ENCODE results near the gene RCE1.

RCE1 gene

DNA sequence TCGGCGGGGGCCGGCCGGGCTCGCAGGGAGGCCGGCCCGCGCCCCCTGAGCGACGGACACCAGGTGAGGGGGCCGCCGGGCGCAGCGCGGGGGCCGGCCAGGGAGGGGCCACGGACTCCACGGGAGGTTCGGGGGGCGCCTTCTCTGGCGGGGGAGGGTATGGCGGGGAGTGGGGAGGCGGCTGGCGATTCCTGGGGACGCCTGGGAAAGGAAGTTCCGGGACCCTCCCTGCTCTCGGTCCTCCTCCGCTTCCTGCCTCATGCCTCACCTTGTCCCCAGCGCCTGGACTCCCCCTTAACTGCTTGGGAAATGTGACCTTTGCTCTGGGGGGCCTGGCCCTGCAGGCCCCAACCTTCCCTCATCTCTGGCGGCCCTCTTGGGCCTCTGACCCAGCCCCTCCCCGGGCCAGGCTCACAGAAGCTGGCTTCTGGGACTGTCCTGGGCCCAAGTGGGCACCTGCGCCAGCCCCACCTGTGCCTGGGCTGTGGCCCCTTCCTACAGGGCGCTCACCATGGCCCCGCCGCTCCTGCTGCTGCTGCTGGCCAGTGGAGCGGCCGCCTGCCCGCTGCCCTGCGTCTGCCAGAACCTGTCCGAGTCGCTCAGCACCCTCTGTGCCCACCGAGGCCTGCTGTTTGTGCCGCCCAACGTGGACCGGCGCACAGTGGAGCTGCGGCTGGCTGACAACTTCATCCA is 14.1 kb downstream of the RCE1 start:
- no peak for DNase-seq (ENCODE audit: low read depth in 2 of 2)

DNA sequence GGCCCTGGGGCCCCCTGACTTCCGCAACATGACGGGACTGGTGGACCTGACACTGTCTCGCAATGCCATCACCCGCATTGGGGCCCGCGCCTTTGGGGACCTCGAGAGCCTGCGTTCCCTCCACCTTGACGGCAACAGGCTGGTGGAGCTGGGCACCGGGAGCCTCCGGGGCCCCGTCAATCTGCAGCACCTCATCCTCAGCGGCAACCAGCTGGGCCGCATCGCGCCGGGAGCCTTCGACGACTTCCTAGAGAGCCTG is 14.6 kb downstream of the RCE1 start:
- no peak for DNase-seq (ENCODE audit: low read depth in 2 of 2)

DNA sequence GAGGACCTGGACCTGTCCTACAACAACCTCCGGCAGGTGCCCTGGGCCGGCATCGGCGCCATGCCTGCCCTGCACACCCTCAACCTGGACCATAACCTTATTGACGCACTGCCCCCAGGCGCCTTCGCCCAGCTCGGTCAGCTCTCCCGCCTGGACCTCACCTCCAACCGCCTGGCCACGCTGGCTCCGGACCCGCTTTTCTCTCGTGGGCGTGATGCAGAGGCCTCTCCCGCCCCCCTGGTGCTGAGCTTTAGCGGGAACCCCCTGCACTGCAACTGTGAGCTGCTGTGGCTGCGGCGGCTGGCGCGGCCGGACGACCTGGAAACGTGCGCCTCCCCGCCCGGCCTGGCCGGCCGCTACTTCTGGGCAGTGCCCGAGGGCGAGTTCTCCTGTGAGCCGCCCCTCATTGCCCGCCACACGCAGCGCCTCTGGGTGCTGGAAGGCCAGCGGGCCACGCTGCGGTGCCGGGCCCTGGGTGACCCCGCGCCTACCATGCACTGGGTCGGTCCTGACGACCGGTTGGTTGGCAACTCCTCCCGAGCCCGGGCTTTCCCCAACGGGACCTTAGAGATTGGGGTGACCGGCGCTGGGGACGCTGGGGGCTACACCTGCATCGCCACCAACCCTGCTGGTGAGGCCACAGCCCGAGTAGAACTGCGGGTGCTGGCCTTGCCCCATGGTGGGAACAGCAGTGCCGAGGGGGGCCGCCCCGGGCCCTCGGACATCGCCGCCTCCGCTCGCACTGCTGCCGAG is 15.1 kb downstream of the RCE1 start:
- DNase-seq (ENCODE audit: low read depth in 2 of 2), result no peak

DNA sequence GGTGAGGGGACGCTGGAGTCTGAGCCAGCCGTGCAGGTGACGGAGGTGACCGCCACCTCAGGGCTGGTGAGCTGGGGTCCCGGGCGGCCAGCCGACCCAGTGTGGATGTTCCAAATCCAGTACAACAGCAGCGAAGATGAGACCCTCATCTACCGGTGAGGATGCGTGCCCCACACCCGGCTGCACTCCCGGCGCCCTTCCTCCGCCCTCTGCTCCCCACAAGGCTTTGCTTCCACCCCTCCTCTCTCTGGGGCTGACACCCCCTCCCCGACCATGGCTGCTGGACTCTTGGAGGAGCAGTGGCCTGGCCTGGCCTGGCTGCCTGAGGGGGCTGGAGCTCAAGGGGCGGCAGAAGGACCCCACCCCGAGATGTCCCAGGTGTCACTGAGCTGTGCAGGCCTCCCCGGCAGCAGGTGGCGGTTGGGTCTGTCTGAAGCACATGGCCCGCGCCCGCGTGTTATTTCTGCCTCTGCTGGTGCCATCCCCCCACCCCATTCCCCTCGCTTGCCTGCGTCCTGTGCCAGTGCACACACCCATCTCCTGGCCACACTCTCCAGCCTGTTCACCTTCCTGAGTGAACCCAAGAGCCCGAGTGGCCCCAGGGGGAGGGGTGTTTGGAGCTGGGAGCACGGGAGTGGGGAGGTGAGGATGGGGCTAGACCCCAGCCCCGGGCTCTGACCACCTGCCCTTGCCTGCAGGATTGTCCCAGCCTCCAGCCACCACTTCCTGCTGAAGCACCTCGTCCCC is 15.9 kb downstream of the RCE1 start:
- no peak for DNase-seq (ENCODE audit: low read depth in 2 of 2)

DNA sequence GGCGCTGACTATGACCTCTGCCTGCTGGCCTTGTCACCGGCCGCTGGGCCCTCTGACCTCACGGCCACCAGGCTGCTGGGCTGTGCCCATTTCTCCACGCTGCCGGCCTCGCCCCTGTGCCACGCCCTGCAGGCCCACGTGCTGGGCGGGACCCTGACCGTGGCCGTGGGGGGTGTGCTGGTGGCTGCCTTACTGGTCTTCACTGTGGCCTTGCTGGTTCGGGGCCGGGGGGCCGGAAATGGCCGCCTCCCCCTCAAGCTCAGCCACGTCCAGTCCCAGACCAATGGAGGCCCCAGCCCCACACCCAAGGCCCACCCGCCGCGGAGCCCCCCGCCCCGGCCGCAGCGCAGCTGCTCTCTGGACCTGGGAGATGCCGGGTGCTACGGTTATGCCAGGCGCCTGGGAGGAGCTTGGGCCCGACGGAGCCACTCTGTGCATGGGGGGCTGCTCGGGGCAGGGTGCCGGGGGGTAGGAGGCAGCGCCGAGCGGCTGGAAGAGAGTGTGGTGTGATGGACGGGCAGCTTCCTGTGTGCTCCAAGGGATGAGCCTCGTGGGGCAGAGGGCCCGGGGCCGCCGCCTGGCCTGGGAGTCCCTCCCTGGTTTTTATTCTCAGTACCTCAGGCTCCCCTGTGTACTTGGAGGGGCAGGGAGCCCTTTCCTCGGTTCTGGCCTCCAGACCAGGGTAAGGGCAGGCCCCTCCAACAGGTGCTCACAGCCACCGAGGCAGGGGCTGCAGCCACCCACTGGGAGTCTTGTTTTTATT is 16.6 kb downstream of the RCE1 start:
- no peak for DNase-seq (ENCODE audit: low read depth in 2 of 2)

DNA sequence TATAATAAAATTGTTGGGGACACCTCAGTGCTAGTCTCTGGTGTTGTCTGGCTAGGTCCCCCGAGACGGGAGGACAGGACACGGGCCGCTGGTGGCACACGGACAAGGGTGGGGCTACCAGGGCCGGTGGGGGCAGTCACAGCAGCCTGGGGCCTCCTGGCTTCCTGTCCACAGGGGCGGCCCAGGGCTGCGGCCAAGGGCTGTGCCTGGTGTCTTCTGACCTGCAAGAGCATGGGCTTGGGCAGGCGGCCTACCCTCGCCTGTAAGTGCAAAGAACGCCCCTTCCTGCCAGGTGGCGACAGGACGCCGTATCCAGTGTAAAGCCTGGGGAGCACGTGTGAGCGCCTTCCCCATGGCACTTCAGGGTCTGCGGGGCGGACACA is 17.2 kb downstream of the RCE1 start:
- no peak for DNase-seq (ENCODE audit: low read depth in 2 of 2)

DNA sequence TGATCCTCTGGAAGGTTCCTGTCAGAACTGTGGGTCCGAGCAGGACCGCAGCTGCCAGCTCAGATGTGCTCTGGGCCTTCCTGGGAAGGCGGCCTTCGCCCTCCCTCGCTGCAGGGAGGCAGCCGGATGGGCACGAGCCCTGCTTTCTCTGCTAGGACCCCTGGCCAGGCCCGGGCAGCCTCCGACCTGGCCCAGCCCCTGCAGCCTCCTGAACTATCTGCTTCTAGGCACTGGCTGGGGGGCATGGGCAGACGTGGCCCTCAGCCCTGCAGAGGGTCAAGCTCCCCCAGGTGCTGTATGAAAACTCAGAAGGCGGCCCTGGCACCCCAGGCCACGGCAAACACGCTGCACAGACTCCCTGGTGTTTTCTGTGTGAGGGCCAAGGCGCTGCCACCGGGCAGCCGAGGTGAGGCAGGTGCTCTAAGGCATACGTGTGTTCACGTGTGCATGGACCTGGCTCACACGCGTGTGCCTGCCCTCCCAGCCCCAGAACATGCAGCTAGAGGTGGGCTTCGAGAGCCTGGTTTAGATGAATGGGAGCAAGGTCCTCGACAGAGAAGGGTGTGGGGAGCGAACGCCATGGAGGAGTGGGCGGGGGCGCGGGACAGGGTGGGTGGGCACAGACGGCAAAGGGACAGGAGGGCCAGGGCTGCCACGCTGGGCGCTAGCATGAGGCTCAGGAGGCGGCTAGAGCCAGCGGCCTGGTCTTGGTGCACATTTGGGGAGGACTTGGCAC is 18.0 kb downstream of the RCE1 start:
- DNase-seq (ENCODE audit: low read depth in 2 of 2), result no peak

DNA sequence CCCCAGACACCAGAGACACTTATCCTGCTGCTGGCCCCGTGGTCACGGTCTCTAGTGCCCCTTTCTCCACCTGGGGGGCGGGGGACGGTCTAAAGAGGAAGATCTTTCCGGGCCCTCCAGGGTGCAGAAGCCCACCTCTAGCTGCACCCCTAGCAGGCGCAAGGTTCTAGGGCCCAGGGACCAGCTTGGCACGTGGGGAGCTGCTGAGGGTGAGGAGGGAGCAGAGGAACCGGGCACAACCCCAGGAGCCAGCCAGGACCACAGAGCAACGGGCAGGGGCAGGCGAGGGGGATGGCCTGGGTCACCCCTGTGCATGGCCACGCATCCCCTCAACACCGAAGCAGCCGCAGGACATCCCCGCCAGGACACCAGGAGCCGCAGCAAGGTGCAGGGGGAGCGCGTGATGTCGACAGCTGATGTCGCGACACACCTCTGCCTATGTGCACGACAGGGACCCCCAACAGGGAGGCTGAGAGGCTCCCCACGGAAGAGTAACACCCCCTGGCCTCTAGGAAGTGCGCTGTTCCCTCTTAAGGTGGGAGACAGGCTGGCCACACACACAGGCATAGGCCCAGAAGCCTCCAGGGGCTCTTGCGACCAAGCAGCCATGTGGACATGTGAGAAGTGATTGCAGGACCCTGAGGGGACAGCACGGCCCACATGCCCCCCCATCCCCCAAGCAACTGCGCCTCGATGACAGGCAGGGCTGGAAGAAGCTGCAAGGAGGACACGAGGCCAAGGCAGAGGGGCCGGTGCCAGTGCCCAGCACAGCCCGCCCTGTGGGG is 18.7 kb downstream of the RCE1 start:
- DNase-seq (ENCODE audit: low read depth in 2 of 2), result no peak

DNA sequence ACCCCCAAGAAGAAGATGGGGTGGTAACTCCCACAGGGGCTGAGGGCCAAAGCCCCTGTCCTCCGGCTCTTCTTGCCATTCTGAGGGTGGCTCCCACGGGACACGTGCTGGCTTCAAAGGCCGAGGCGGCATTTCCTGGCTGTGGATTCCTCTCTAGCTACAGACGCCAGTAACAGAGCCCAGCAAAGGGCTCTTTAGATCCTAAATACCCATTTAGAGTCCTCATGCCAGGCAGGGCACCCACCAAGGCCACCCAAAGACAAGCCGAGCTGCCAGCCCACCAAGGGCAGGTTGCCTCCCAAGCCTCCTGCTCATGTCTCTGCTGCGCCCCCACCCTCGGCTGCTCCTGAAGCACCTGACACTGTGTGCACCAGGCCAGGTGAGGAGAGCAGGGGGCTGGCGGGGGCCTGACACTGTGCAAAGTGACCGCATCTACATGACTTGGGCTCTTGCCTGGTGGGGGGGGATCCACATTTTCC is 19.4 kb downstream of the RCE1 start:
- DNase-seq (ENCODE audit: low read depth in 2 of 2), result no peak

DNA sequence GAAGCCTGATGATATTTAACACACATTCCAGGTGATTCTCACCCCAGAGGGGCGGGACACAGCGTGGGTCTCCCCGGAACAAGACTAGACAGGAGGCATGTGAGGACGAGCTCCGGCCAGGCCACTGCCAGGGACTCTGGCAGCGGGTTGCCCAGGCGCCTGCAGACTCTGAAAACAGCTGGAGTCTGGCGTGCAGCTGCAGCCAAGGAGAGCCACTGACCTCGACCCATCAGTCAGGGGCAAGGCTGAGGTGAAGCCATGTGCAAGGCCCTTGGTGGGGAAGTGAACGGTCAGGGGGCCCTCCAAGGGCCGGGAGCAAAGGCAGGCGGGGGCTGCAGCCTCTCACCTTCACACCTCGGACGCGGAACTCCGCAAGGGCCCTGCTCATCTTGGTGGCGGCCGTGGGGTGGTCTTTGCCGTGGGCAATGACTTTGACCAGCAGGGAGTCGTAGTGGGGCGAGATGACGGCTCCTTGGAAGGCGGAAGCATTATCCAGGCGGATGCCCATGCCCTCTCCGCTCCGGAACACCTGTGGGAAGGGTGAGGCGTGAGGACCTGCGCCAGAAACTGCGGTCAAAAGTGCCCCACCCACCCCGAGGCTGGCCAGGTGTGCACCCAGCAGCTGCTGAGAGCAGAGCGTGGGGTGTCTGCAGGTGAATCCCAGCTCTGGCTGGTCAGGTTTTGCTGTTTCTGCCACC is 20.3 kb downstream of the RCE1 start:
- DNase-seq (ENCODE audit: low read depth in 2 of 2), result no peak

DNA sequence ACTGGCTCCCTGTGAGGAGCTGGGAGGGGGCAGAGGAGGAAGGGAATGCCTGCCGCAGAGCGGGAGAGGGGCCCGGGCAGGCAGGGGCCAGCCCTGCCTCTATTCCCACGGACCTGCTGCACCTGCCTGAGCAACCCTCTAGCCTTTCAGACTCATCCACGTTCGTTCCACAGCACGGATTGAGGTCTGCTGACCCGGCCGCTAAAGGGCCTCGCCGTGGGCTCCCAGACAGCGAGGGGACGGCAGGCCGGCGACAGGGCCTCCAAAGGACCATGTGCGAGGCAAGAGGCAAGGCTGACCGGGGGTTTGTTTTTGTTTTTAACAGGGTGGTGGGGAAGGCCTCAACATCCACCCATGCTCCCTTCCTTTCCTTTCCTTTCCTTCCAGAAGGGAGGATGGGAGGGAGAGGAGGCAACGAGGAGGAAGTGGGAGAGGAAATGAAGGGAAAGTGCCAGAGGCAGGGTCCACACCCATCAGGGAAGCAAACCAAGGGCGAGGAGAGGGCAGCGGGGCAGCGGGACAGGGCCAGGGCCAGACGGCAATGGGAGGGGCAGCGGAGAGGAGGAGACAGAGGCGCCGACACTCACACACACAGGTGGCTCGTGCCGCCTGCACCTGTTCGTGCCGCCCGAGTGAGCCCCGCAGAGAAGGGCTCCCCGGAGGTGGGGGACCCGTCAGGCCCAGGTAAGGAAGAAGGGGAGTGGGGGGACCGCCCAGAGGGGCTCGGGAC is 21.1 kb downstream of the RCE1 start:
- no peak for DNase-seq (ENCODE audit: low read depth in 2 of 2)

DNA sequence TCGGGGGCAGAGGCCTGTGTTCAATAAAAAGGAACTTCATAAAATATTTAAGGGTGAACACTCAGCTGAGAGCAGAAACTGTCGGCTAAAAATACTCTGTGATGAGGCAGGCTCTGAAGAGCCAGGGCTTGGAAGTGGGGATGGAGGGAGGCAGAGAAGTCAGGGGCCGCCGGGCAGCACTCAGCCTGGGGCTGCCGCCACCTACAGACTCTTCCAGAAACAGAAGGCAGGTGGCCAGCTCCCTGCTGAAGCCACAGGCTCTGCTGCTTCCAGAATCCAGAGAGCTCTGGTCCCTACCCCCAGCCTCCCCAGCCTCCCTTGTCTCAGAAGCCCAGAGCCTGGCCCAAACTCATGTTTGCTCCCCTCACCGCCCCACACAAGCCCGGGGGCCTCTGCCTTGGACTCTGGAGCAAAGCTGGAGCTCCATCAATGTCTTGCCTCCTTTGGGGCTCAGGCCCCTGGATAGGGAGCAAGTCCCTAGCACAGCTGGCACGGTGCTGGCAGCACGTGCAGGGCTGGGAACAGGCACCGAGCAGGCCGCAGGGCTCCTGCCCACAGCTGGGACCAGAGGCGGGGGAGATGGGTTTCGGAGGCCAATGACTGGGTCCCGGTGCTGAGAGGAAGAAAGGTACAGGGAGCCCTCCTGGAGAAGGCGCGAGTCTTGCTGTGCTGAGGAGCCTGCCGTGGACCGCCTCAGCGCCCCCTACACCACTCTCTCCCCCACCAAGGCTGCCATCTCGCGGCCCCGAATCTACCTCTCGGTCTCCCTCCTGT is 21.9 kb downstream of the RCE1 start:
- no peak for DNase-seq (ENCODE audit: low read depth in 2 of 2)

DNA sequence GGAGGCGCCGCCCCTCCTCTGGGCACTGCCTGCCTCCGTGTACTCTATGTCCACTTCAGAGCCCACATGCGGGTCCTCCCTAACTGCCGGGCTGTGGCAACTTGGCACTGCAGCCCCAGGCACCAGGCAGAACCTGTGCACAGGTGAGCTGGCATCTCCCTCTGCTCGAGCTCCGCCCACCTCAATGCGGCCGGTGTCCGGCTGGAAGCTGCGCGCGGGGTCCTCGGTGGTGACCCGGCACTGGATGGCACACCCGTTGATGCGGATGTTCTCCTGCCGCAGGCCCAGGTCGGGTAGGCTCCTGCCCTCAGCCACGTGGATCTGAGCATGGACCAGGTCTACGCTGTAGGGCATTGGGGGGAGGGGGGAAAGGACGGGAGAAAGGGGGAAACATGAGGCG is 22.8 kb downstream of the RCE1 start:
- DNase-seq (ENCODE audit: low read depth in 2 of 2), result no peak

DNA sequence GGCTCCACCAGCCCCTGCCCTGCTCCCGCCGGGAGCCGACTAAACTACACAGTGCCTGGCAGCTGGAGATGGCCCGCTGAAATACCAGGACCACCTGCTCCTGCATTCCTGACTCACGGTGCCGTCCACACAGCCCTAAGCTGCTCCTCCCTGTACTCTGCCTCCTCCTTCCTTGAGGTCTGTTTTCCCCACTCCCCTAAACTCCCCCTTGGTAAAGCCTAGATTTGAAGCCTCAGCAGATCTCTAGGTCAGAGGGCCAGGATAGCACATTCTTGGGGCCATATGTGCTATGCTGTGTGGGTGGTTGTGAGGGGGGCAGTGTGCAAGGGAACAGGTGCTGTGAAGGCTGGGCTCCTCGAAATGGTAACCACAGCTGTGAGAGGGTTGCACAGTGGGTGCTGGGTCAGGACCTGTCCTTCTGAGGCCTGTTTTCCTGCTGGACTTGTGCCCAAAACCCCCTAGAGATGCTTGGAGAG is 23.3 kb downstream of the RCE1 start:
- DNase-seq (ENCODE audit: low read depth in 2 of 2), result no peak

DNA sequence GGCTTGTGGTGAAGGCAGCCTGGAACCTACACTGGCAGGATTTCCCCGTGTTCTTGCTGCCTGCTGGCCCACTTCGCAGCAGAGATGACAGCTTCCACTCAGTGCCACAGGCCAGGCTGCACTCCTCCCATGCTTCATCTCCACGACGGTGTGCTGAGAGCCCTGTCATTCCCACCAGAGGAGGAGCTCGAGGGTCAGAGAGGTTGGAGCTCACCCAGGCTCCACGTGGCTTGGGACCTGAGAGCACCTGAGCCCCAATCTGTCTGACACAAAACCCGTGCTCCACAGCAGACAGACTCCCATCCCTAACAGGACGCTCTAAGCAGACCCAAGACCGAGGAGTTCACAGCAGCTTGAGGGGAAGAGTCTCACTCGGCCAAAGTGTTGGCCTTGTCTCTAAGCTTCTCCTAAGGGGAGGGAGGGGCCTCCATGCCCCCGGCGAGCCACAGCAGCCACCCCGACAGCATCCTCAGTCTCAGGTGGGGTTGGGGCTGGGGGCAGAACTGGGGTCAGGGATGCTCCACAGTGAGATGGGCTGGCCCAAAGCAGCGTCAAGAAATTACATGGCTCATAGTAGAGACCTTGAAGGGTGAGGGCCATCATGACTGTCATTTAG is 24.3 kb downstream of the RCE1 start:
- no peak for DNase-seq (ENCODE audit: low read depth in 2 of 2)

DNA sequence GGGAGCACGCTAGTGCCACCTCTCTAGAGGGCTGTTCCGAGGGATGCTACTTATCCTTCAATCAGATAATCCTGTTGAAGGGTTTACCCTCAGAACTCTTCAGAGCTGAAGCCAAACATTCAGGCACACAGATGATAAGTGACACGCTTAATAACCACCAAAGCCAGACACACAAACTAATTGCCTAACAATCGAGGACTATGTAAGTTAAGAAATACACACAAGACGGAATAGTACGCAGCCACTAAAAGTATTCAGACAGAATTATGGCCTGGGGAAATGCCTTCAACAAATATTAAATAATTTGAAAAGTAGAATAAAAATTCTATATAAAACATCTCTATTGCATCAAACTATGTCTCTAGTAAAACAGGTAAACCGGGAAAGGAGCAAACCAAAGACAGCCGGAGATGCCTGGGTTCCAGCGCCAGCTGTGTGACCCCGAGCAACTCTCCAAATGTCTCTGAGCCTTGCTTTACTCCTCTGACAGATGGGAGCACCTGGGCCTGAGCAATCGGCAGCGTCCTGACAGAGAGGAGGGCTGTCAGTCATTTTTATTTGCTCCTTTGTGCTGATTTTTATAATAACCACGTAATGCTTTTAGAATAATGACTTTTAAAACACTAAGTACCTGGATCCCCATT is 25.0 kb downstream of the RCE1 start:
- DNase-seq (ENCODE audit: low read depth in 2 of 2), result no peak

DNA sequence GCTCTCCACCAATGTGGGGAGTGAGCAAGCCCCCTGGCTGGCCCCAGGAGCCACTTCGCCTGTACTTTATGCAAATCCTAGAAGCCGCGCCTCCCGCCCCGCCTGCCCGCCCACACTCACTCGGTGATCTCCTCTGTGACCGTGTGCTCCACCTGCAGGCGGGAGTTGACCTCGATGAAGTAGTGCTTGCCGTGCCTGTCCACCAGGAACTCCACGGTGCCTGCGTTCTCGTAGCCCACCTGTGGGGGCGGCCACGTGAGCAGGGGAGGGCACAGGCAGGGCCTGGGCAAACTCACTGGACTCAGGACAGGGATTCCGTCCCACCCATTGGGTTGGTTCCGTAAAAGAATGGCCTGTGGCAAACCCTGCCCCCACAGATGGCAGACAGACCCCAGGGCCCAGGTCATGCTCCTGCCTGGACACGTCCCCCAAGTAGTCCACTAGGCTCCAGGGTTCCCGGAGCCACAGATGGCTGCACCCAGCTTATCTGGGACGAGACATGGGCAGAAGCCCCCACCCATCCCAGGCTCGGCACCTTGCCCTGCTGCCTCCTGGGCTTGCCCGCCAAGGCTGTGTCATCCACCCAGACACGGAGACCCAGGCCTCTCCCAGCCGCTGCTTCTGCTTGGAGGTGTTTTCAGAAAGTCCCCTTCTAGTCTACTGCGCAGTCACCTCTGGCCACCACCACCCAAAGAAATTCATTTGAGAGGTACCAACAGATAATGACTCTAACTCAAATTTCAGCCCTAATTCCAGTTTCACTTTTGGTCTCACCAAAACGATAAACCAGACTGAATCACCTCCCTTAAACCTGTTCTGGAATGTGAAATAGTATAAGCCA is 25.7 kb downstream of the RCE1 start:
- DNase-seq (ENCODE audit: low read depth in 2 of 2), result peak; percentile 69 to 74

Measured in stimulated activated CD8-positive, alpha-beta memory T cell treated with anti-CD3 and anti-CD28 coated beads, Interleukin-7, amount 100 ng/mL, for 4 hours (primary cell).